Stimulated activated CD4-positive, alpha-beta T cell treated with anti-CD3 and anti-CD28 coated beads, Interleukin-4, amount 100 ng/mL, for 4 hours (primary cell): ENCODE data around the gene KCNQ5.
"Not testable (repeated sequence)": the region's sequence is repeated elsewhere in the genome, so short reads cannot be mapped to it uniquely, and the experiment has no call there.

Source experiments
- DNase-seq, 2 experiments: peaks; one replicate each; pipeline ENCODE4 v3.0.0-alpha.2; 2020

KCNQ5 gene

DNA sequence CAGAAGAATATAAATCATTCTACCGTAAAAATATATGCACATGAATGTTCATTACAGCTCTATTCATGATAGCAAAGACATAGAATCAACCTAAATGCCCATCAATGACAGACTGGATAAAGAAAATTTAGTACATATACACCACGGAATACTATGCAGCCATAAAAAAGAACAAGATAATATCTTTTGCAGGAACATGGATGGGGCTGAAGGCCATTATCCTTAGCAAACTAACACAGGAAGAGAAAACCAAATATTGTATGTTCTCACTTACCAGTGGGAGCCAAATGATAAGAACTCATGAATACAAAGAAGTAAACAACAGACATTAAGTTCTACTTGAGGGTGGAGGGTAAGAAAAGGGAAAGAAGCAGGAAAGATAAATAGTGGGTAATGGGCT is 595.0 kb downstream of the KCNQ5 start:
- no peak for DNase-seq

DNA sequence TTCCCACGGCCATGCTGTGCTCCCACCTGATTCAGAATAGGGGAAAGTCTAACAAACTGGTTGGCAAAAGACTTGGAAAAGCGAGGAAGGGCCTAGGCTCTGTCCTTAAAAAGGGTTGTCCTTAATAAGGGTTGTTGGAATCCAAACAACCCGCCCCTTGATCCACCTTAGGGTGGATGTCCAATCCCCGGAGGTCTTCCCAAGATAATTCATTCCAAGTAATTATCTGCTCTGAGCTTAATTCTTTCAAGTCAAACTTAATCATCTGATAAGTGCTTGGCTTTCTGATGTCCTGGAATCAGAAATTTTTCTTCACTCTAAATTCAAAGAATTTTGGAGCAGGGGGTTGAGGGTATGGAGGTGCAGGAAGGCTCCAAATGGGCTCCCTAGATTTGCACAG is 603.5 kb downstream of the KCNQ5 start, which contains the start of gene KHDC1L:
KHDC1L (minus strand) TSS at position 101 of the 400 bp plus-strand sequence; CDS start at position 13, 88 bp downstream.
- DNase-seq, result no peak

DNA sequence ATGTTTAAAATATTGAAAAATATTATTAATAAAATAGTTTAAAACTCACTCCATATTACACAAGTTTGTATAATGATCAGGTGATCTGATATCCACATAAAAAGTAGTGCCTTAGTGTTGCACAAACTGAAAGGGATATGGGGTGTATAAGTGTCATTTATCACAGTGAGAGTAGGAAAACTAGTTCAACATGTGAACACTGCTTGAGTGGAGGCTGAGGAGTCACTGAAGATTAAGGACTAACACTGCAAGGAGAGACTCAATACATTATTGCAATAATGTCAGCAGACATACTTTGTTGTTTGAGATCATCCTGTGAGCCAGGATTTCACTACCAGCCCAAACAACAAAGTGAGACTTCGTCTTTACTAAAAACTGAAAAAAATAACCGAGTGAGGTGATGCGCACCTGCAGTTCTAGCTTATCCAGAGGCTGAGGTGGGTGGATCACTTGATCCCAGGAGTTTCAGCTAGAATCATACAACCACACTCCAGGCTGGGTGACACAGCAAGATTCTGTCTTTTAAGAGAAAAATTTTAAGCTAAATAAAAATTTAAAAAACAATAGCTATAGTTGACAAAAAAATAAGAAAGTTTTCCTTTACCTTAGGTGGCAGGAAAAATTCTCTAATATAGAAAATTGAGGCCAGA is 605.9 kb downstream of the KCNQ5 start:
- DNase-seq, result no peak

DNA sequence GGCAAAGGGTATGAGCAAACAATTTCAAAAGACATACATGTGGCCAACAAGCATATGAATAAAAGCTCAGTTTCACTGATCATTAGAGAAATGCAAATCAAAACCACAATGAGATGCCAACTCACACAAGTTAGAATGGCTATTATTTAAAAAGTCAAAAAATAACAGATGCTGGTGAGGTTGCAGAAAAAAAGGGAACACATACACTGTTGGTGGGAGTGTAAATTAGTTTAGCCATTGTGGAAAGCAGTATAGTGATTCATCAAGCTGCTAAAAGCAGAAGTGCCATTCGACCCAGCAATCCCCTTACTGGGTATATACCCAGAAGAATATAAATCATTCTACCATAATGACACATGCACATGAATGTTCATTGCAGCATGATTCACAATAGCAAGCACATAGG is 610.1 kb downstream of the KCNQ5 start:
- no peak for DNase-seq

DNA sequence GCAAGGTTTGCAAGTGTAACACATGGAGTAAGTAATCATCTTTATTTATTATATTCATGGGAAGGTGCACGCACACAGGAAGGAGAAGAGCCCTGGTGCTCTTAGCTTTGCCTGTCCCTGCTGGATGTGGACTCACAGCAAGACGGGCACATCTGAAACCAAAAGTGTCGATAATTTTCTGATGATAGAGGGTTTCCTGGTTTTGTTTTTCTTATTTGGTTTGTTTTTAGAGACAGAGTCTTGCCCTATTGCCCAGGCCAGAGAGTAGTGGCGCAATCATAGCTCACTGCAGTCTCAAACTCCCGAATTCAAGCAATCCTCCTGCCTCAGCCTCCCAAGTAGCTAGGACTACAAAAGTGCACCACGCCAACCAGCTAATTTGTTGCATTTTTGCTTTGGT is 611.2 kb downstream of the KCNQ5 start:
- no peak for DNase-seq

DNA sequence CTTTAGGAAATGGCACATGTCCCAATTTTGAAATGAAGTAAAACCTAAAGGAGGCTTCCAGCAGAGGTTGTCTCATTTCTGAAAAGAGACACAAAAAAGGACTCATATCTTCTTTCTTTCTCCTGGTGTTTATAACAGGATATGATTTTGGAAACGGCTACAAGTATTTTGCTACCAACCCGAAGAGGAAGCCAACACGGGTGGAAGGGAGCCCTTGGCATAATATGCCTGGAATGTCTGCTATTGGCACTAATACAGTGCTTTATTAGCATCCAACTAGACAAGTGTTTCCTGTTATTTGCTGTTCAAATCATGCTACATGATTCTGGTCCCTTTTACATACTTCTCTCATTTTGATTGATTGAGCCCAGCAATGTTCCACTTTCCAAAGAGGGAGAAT is 612.1 kb downstream of the KCNQ5 start:
- DNase-seq, result not testable (repeated sequence)

DNA sequence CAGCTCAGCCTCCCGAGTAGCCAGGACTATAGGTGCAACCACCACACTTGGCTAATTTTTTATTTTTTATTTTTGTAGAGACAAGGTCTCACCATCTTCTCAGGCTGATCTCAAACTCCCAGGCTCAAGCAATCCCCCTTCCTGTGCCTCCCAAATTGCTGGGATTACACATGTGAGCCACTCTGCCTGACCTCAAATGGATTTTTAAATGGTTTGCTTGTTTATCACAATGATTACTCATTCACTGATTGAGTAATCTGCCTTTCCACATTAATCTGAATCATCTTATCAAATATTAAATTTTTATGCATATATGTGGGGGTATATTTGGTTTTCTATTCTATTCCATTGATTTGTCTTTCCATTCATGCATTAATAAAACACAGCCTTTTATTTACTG is 612.9 kb downstream of the KCNQ5 start:
- DNase-seq, result no peak

DNA sequence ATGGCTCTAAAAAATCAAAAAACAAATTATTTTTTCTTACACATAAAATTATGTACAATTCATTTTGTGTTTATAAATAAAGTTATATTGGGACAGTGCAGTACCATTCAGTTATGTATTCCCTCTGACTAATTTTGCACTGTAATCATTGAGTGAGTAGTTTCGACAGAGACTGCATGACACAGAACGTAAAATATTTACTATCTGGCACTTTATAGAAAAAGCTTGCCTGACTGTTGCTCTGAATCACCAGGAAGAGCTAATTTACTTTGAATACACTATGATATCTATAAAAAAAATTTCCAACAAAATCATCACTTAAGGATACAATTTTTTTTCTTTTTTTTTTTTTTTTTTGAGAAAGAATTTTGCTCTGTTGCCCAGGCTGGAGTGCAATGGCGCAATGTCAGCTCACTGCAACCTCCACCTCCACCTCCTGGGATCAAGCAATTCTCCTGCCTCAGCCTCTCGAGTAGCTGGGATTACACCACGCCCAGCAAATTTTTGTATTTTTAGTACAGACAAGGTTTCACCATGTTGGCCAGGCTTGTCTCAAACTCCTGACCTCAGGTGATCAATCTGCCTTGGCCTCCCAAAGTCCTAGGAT is 614.4 kb downstream of the KCNQ5 start:
- no peak for DNase-seq

DNA sequence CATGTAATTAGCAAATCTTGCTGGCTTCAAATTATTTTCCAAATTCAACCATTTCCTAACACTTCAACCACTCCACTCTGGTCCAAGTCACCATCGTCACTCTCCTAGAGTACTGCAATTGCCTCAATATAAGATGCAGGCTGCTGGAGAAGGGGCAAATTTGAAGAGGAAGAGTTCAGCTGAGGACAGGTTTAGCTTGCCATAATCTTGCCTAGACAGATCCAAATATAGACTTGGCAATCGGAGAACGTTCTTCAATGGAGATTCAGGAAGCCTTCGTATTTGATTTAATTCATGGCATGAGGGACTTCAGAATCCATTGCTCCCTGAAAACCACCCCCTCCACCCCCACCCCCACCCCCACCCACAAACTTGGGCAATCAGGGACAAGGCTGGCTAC is 618.9 kb downstream of the KCNQ5 start:
- no peak for DNase-seq

DNA sequence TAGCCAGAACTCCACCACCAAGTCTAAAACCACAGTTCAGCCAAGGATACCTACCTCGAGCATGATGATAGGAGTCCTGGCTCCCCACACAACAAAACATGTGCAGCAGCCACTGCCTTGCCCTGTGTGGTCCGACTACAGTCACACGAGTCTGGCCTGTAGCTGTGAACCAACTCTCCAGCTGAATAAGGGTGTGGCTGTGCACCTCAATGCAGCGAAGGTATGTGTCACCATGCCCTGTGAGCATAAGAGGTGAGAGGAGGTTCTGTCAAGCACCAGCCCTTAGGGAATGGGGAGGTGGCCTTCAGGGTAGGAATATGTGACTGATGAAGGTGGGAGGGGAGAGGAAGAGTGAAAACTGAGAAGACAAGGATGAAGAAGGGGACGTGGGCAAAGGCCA is 620.1 kb downstream of the KCNQ5 start:
- DNase-seq, result no peak
